NK-92 treated with Interleukin-12 subunit alpha and Interleukin-12 subunit beta, amount 100 ng/mL, for 24 hours (cell line): ENCODE data around the gene OR5T3.
"Not testable (repeated sequence)": the region's sequence is repeated elsewhere in the genome, so short reads cannot be mapped to it uniquely, and the experiment has no call there.

Experiments used
- DNase-seq: peaks from one replicate; lab custom pipeline; 2025; lab: John Stamatoyannopoulos, UW

OR5T3 gene

GRCh38 chr11:56251954-56252353, at the start of gene OR5T3:
OR5T3 (plus strand) TSS chr11:56252254; CDS start chr11:56252254, 0 bp downstream.
- DNase-seq = no peak

GRCh38 chr11:56207790-56208189, 44.3 kb upstream of the OR5T3 start:
- no peak for DNase-seq

DNA sequence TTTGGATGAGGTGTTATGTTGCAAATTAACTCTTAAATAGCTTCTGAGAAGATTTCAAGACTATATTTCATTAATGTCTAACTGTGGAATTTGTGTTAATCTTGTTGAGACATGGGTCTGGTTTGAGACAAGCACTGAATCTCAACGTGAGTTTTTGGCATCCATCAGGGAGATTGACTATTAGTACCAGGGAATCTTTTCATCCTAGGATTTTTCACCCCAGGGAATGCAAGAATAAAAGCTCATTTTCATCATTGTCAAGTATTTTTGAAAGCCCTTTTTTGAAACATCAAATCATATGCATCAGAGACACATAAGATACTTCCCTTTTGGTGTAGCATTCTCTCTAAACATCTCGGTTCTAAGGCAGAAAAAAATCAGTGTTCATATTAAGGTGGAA, 37.5 kb upstream of the OR5T3 start:
- no peak for DNase-seq

DNA sequence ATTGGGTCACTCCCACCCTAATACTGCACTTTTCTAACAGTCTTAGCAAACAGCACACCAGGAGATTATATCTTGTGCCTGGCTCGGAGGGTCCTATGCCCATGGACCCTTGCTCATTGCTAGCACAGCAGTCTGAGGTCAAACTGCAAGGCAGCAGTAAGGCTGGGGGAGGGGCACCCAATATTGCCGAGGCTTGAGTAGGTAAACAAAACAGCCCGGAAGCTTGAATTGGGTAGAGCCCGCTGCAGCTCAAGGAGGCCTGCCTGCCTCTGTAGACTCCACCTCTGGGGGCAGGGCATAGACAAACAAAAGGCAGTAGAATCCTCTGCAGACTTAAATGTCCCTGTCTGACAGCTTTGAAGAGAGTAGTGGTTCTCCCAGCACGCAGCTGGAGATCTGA, 32.3 kb upstream of the OR5T3 start:
- DNase-seq = not testable (repeated sequence)

GRCh38 chr11:56234155-56234554, 17.9 kb upstream of the OR5T3 start, which contains the start of gene OR5T2:
OR5T2 (minus strand) TSS chr11:56234255; CDS start chr11:56233062, 1,193 bp downstream.
- DNase-seq = no peak

- DNase-seq = no peak
Observed at GRCh38 chr11:56271092-56271491, 19.0 kb downstream of the OR5T3 start.

GRCh38 chr11:56273854-56274253, 21.8 kb downstream of the OR5T3 start, which contains the start of gene OR5T1:
OR5T1 (plus strand) TSS chr11:56274154; CDS start chr11:56275639, 1,485 bp downstream.
- no peak for DNase-seq

DNA sequence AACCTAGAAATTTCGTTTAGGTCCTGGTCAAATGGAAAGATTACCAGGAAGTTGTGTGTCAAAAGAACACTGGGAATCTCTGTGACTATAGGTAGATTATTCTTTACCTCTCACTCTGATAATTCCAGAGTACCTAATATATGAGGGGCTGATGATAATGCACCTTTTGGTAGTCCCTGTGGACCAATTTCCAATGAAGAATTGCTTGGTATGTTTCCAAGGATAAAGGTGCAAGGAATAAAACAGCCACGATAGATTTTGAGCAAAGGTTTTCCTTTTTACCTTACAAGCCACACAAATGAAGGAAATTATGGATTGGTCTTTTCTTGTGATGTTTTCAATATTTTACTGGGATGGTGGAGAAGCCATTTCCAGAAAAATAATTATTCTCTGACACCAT, 40.1 kb downstream of the OR5T3 start, which contains the start of gene OR8H1:
Gene OR8H1 (minus strand): TSS at position 101 of the 400 bp plus-strand sequence. CDS start 1,192 bp downstream, outside the sequence.
- no peak for DNase-seq

DNA sequence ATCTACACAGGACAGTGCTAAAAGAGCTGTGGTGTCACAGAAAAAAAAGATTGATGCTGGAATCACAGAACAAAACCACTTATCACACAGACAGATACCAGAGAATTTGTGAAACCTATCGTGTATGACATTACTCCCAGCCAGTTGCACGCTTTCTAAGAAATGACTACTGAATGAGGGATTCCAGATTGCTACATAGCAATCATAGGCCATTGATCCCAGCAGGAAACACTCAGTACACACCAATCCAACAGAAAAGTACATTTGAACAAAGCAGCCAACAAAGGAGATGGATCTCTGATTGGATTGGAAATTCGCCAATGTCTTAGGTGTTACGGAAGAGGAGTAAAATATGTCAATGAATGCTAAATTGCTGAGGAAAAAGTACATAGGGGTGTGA, 44.8 kb downstream of the OR5T3 start:
- DNase-seq = no peak
